ENCODE data around the gene RGN.

Gene RGN

DNA sequence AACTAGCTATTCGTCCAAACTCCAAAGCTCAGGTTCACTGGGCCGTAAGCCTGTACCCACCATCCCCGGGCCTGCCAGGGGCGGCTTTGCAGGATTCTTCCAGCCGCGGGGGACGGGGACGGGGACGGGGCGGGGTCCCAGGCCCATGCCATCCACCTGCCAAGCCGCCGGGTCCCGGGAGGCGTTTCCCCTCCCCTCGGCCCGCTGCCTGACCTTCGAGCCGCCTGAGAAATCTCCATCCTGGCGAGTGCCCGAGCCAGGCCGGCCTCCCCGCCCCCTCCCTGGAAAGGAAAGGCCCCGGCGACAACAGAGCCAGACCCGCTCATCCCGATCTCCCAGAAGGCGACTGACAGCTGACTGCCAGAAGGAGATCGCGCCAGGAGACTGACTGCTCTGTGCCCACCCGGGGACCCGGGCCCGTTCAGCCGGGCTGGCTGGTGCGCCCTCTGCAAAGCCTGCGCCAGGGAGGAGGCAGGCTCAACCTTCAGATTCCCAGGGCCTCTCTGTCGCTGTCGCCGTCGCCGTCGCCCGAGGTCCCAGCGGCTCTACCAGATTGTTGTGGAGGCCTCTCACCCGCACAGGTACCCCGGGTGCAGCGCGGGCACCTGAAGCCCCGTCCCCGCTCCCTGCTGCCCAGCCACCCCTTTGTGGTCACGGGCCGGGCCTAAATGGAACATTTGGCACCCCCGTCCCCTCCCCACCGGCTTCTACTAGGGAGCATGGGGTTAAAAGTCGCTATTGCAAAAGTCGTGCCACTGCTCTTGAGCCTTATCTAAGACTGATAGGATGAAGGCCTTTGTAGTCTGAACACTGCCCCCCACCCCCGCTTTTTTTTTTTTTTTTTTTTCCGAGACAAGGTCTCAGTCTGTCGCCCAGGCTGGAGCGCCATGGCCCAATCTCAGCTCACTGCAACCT is at the start of gene RGN:
Gene RGN, plus strand, starts transcription at position 315 of the 915 bp plus-strand sequence. CDS start 2,702 bp downstream, outside the sequence.
- no peaks in the 10 kb centered on the region for H3K4me1 ChIP-seq (ENCODE audit: low read length)
- H3K27ac ChIP-seq (ENCODE audit: low read length): no peak within 1 kb of the TSS
- TF ChIP-seq EZH2phosphoT487 (IDR thresholded peaks at IDR 0.05; ENCODE audit: low read depth) (no peak), CTCF (IDR thresholded peaks at IDR 0.05; ENCODE audit: low read depth, low read length) (no peak)
- H4K20me1 ChIP-seq (ENCODE audit: insufficient read depth, low read length): no peaks in the 10 kb centered on the region
- H3K9me3 ChIP-seq (ENCODE audit: insufficient read depth, low read length): no peaks in the 10 kb centered on the region
- no peaks in the 10 kb centered on the region for H3K27me3 ChIP-seq (ENCODE audit: low read depth, low read length)
- H2AFZ ChIP-seq (ENCODE audit: low read depth, low read length): no peak within 1 kb of the TSS
- no peak within 1 kb of the TSS for H3K4me3 ChIP-seq (ENCODE audit: low read length)
- no peak within 1 kb of the TSS for H3K9ac ChIP-seq (ENCODE audit: low read length)
- no peak within 1 kb of the TSS for H3K4me2 ChIP-seq (ENCODE audit: low read length)
- no peaks in the 10 kb centered on the region for H3K36me3 ChIP-seq (replicated peaks; ENCODE audit: low read depth, low read length)
- no peaks in the 10 kb centered on the region for H3K79me2 ChIP-seq (ENCODE audit: low read length)

GRCh38 chrX:47030339-47030738 is 47.9 kb upstream of the RGN start:
- peaks cover 14% of the 10 kb centered on the region for H3K79me2 ChIP-seq (ENCODE audit: low read length)
- peaks cover 16% of the 10 kb centered on the region for H4K20me1 ChIP-seq (ENCODE audit: insufficient read depth, low read length)
- H3K4me1 ChIP-seq (ENCODE audit: low read length): peaks cover 15% of the 10 kb centered on the region
- no peak overlapping the region for H3K4me3 ChIP-seq (ENCODE audit: low read length)
- H3K9ac ChIP-seq (ENCODE audit: low read length): no peak overlapping the region
- H3K4me2 ChIP-seq (ENCODE audit: low read length): no peak overlapping the region
- no peaks in the 10 kb centered on the region for H3K27me3 ChIP-seq (ENCODE audit: low read depth, low read length)
- peaks cover 51% of the 10 kb centered on the region for H3K36me3 ChIP-seq (replicated peaks; ENCODE audit: low read depth, low read length)
- no peaks in the 10 kb centered on the region for H3K9me3 ChIP-seq (ENCODE audit: insufficient read depth, low read length)
- TF ChIP-seq EZH2phosphoT487 (IDR thresholded peaks at IDR 0.05; ENCODE audit: low read depth) (no peak), CTCF (IDR thresholded peaks at IDR 0.05; ENCODE audit: low read depth, low read length) (peak; percentile 65)
- H2AFZ ChIP-seq (ENCODE audit: low read depth, low read length): no peak overlapping the region
- no peak overlapping the region for H3K27ac ChIP-seq (ENCODE audit: low read length)

GRCh38 chrX:47047989-47048388 is 30.3 kb upstream of the RGN start:
- Histone ChIP-seq H3K4me2 (ENCODE audit: low read length) (no peak overlapping the region), H2AFZ (ENCODE audit: low read depth, low read length) (no peak overlapping the region), H3K4me1 (ENCODE audit: low read length) (no peaks in the 10 kb centered on the region), H3K79me2 (ENCODE audit: low read length) (no peaks in the 10 kb centered on the region), H4K20me1 (ENCODE audit: insufficient read depth, low read length) (no peaks in the 10 kb centered on the region), H3K9ac (ENCODE audit: low read length) (no peak overlapping the region), H3K4me3 (ENCODE audit: low read length) (no peak overlapping the region), H3K36me3 (replicated peaks; ENCODE audit: low read depth, low read length) (peaks cover 13% of the 10 kb centered on the region), H3K27me3 (ENCODE audit: low read depth, low read length) (no peaks in the 10 kb centered on the region), H3K9me3 (ENCODE audit: insufficient read depth, low read length) (no peaks in the 10 kb centered on the region), H3K27ac (ENCODE audit: low read length) (no peak overlapping the region)
- no peak for TF ChIP-seq EZH2phosphoT487 (IDR thresholded peaks at IDR 0.05; ENCODE audit: low read depth)
- no peak for TF ChIP-seq CTCF (IDR thresholded peaks at IDR 0.05; ENCODE audit: low read depth, low read length)

DNA sequence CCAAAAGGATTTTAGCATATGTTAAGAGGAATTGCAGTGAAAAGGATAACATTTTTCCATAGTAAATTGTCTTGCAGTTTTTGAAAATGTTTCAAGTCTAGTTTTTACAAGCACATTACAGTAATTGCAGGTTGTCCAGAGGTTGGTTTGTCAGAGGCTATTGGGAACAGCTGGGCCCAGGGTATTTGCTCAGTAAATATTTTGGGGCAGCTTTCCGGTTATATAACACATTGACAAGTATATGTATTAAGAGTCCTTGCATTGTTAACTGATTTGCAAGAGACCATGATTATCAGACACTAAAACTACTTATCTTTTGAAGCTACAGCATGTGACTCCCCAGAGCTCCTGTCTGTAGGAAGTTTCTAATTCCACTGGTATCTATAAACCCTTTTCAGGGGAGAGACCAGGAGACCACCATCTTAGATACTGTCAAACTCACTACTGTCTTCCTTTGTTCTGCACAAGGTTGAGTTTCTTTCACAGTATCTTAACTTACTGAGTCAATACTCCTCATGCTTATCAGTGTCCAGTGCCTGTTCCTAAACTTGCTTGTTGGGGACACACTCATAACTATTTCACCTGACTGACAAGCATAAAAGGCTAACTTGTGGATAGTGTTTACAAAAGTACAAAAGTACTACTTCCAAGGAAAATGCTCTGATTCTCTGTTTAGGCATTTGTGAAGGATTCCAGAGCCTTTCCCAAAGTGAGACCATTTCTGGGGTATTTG is 18.9 kb upstream of the RGN start:
- Histone ChIP-seq H3K9ac (ENCODE audit: low read length) (no peak overlapping the region), H4K20me1 (ENCODE audit: insufficient read depth, low read length) (no peaks in the 10 kb centered on the region), H3K36me3 (replicated peaks; ENCODE audit: low read depth, low read length) (peaks cover 39% of the 10 kb centered on the region), H3K4me3 (ENCODE audit: low read length) (no peak overlapping the region), H3K4me2 (ENCODE audit: low read length) (no peak overlapping the region), H3K27ac (ENCODE audit: low read length) (no peak overlapping the region), H3K27me3 (ENCODE audit: low read depth, low read length) (no peaks in the 10 kb centered on the region), H3K4me1 (ENCODE audit: low read length) (no peaks in the 10 kb centered on the region), H3K9me3 (ENCODE audit: insufficient read depth, low read length) (no peaks in the 10 kb centered on the region), H2AFZ (ENCODE audit: low read depth, low read length) (no peak overlapping the region), H3K79me2 (ENCODE audit: low read length) (no peaks in the 10 kb centered on the region)
- TF ChIP-seq EZH2phosphoT487 (IDR thresholded peaks at IDR 0.05; ENCODE audit: low read depth) (no peak), CTCF (IDR thresholded peaks at IDR 0.05; ENCODE audit: low read depth, low read length) (no peak)
